GM18868 (cell line): Measurements from ENCODE around the gene FERMT2.
A peak's percentile ranks its signal among the peaks of the same experiment; 100 is the strongest.
"Not testable (repeated sequence)": the region's sequence is repeated elsewhere in the genome, so short reads cannot be mapped to it uniquely, and the experiment has no call there.

Source experiments
- ATAC-seq: cut with Tn5 transposase; IDR thresholded peaks from one replicate; pipeline ENCODE4 v1.9.1; 2021; ENCODE audit warnings: mild to moderate bottlenecking, moderate library complexity; ENCODE audit not compliant: unreplicated experiment

The FERMT2 gene

GRCh38 chr14:52944254-52944653 is 6.6 kb downstream of the FERMT2 start:
- ATAC-seq = no peak

- no peak for ATAC-seq
Observed at GRCh38 chr14:52939427-52939826, 11.4 kb downstream of the FERMT2 start.

- ATAC-seq = no peak
Observed at GRCh38 chr14:52937869-52938268, 13.0 kb downstream of the FERMT2 start.

- no peak for ATAC-seq
Observed at GRCh38 chr14:52937306-52937705, 13.5 kb downstream of the FERMT2 start.

GRCh38 chr14:52936437-52936836 is 14.4 kb downstream of the FERMT2 start:
- no peak for ATAC-seq

GRCh38 chr14:52935833-52936232 is 15.0 kb downstream of the FERMT2 start:
- ATAC-seq = no peak

GRCh38 chr14:52934762-52935161 is 16.1 kb downstream of the FERMT2 start:
- peak; percentile 35 for ATAC-seq

- no peak for ATAC-seq
Observed at GRCh38 chr14:52929192-52929807, 21.6 kb downstream of the FERMT2 start.

GRCh38 chr14:52926953-52927352 is 23.9 kb downstream of the FERMT2 start:
- ATAC-seq = no peak

- peak; percentile 65 for ATAC-seq
Observed at GRCh38 chr14:52923902-52924575, 26.8 kb downstream of the FERMT2 start.

GRCh38 chr14:52922656-52923055 is 28.2 kb downstream of the FERMT2 start:
- ATAC-seq = no peak

GRCh38 chr14:52922059-52922458 is 28.8 kb downstream of the FERMT2 start:
- no peak for ATAC-seq

- not testable (repeated sequence) for ATAC-seq
Observed at GRCh38 chr14:52920411-52920810, 30.4 kb downstream of the FERMT2 start.

- no peak for ATAC-seq
Observed at GRCh38 chr14:52919971-52920370, 30.9 kb downstream of the FERMT2 start.

- ATAC-seq = peak; percentile 98
Observed at GRCh38 chr14:52918486-52918885, 32.4 kb downstream of the FERMT2 start.

- no peak for ATAC-seq
Observed at GRCh38 chr14:52917735-52918134, 33.1 kb downstream of the FERMT2 start.

GRCh38 chr14:52914295-52914694 is 36.6 kb downstream of the FERMT2 start:
- no peak for ATAC-seq

GRCh38 chr14:52913271-52913670 is 37.6 kb downstream of the FERMT2 start:
- ATAC-seq = no peak

- no peak for ATAC-seq
Observed at GRCh38 chr14:52911904-52912303, 38.9 kb downstream of the FERMT2 start.

GRCh38 chr14:52910572-52910971 is 40.3 kb downstream of the FERMT2 start:
- ATAC-seq = no peak

- no peak for ATAC-seq
Observed at GRCh38 chr14:52907949-52908348, 42.9 kb downstream of the FERMT2 start.

- no peak for ATAC-seq
Observed at GRCh38 chr14:52906141-52906601, 44.7 kb downstream of the FERMT2 start.
